Airway epithelial cell (primary cell): Measurements from ENCODE around the gene PROSER3. TPM values are rescaled to one million over a fixed set of nuclear protein-coding genes. Genes with fewer than 3 reads are reported as not detected.

ENCODE experiments used
- total RNA-seq: library from RNA; depleted of rRNA; stranded (reverse); fragments of >200 nt; gene quantifications from 2 replicates; pipeline ENCODE4 v1.2.3, GENCODE V29; 2015

PROSER3 gene
- total RNA-seq, result 6.5 and 19.5 TPM in 2 replicates

DNA sequence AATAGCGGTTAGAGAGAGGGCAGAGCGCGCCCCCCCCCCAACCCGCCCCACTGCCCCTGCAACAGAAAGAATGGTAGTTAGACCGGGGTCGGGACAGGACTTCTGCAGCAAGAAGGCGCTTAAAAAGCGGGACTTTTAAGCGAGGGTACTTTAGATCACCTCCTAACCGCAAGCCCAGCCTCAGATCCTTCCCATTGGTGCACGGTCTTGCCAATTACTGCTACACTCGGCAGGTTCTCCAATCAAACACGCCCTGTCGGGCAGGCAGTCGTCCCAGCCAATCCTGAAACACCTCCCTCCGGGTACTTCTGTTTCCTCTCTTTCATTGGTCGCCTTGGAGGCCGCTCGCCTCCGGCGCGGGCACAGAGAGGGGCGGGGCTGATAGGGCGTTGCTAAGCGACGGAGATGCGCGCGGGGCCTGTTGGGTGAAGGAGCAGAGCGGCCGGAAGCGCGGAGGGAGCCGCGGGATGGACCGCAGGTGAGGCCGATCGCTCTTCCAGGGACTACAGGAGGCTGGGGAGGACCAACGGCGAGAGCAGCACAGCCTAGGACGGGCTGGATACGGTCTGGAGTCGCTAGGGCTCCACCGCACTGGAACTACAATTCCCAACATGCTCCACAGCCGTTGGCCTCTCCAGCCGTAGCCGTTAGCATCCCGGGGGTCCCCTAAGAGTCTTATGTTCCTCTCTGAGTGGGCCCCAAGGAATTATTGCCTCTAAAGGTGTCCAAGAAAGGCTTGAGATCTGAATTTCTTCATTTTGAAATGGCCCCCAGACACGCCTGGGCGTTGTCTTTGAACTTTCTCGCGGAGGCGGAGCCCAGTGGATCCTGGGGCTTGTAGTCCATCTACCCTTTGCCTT lies at the start of gene PROSER3:
Gene PROSER3, plus strand, starts transcription at position 428 of the 860 bp plus-strand sequence. Its CDS starts 40 bp downstream, at position 468.

DNA sequence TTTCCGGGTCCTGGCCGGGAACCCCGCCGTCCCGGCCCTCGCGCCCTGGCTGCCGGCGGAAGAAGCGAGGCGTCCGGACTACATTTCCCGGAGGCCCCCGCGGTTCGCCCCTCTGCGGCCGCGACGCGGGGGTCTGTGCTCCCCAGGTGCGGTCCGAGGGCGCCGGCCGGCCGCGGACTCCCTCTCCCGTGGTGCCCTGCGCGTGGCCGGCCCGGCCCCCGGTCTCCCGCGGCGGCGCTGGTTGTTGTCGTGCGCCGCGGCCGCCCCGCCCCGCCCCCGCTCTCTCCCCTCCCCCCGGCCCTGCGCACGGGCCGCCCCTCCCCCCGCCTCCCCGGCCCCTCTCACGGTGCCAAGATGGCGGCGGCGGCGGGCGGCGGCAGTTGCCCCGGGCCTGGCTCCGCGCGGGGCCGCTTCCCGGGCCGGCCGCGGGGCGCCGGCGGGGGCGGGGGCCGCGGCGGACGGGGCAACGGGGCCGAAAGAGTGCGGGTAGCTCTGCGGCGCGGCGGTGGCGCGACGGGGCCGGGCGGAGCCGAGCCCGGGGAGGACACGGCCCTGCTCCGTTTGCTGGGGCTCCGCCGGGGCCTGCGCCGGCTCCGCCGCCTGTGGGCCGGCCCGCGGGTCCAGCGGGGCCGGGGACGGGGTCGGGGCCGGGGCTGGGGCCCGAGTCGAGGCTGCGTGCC lies 40.2 kb upstream of the PROSER3 start, which contains the start of gene KMT2B:
Gene KMT2B, plus strand, starts transcription at position 339 of the 680 bp plus-strand sequence. Its CDS starts 16 bp downstream, at position 355.

DNA sequence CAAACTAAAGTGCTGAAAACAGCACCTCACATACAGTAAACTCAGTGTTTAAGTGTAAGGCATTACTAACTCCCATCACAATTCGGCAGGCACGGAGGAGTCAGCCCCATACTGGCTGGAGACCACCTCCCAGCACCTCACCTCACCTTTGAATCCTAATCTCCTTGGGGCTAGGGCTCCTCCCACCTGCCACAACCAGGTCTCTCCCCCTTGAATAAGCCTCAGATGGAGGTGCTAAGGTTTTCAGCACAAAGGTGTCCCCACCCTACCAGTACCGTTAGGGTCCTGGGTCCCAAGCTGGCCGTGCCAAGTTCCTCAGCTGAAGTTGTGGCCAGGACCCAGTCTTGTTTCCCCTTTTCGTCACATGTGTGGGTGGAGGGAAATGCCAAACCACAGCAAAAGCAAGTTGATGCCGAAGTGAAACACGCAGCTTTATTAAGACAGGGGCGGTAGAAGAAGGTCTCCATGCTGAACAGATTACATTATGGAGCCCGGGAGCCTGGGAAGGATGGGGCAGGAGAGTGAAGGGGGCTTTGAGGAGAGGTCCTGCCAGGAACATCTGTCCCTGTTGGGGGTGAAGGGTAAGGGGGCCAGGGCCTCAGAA lies 15.8 kb upstream of the PROSER3 start, which contains the start of gene IGFLR1:
Gene IGFLR1, minus strand, starts transcription at position 332 of the 604 bp plus-strand sequence. CDS start 1,272 bp downstream, outside the sequence.

DNA sequence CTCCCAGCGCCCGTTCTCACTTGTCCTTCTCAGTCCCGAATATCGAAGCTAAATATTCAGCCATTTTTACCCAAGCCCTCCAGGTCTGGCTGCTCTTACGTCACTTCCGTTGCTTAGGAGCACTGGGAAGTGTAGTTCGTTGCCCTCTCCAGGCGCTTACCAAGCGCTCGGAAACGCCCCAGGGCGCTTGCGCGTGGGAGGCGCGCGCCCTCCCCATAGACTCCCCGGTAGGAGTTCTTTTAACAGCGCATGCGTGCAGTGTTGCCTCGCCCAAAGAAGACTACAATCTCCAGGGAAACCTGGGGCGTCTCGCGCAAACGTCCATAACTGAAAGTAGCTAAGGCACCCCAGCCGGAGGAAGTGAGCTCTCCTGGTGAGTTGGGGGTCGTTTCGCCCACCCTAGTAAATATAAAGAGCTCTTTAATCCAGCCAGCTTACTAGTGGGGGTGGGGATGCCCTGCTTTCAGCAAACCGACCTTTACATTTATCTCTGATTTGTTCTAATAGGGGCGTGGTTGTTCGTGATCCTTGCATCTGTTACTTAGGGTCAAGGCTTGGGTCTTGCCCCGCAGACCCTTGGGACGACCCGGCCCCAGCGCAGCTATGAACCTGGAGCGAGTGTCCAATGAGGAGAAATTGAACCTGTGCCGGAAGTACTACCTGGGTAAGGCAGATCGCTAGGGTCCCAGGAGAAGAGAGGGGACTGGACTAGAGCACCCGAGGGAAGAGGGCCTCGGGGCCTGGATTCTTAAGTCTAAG lies 12.5 kb upstream of the PROSER3 start, which contains the start of the genes PSENEN and U2AF1L4:
Gene PSENEN, plus strand, starts transcription at position 324 of the 759 bp plus-strand sequence. Its CDS starts 280 bp downstream, at position 604.
Gene U2AF1L4, minus strand, starts transcription at position 91 of the 759 bp plus-strand sequence. Its CDS starts 27 bp downstream, at position 64.

DNA sequence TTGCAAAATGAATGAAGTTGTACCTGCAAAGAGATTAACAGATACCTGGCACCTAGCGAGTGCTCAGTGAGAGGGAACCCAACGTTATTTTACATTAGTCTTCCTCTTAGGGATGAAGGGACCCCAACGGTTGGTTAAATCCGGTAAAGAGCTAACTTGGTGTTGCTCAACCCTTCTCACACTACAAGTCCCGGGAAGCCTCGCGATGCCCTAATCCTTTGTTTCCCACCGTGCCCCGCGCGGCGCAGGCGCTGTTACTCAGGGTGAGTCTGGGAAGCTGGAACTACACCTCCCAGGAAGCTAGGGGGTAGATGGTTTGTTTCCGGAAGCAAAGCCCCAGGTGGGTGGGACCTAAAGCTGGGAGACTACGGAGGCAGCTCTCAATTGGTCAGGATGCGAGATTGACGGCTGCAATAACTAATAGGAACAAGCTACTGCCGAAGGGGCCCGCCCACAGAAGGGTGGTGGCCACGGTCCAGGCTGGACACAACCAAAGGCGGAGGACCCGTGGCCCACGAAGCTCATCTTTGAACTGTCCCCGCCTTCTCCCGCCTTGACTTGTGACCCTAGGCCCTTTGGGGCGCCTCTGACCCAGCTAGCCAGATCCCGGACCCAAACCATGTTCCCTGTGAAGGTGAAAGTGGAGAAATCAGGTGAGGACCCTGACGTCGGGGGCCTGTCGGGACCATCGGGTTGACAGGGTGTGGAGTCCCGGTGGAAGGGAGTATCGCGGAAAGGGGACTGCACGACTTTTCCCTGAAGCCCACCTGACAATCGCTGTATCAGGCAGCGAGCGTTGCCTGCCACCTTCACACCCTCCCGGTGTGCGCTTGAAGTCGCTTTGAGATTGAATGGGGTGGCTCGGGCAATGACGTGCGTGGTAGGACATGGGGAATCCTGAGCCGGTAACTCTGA lies 9.6 kb upstream of the PROSER3 start, which contains the start of gene LIN37:
Gene LIN37, plus strand, starts transcription at position 471 of the 915 bp plus-strand sequence. Its CDS starts 149 bp downstream, at position 620.

DNA sequence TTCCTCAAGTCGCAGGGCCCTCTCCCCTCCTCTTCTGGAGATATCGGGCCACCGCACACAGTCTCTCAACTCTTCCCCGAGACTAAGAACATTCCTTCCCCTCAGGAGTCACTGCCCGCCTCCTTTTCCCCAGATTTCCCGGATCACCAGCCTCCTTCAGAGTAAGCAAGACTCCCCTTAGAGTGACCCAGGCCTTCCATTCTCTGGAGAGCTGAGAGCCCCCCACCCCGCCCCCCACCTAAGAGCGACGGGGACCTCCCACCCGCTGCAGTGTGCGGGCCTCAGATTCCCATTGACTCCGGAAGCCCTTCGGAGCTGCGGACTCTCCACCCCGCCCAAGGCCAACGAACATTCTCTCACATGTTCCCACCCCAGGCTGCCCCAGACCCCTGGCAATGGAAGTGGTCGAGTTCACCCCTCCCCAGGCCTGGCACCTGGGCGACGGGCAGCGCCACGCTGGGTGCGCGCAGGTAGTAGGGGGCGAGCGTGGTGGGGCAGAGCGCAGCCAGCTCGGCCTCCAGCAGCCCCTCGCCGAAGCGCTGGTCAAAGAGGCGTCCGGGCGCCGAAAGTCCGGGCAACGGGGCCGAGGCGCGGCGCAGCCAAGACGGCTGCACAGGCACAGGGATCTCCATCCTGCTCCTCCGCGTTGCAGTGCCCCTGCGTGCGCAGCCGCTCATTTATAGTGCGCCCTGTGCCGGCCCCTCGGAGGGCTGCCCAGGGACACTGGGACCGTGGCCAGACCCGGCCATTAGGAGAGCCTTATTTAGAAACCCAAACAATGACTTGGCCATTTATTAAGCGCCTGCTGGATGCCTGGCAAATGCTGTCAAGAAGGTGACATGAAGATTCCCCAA lies 1.4 kb upstream of the PROSER3 start, which contains the start of gene HSPB6:
Gene HSPB6, minus strand, starts transcription at position 653 of the 854 bp plus-strand sequence. Its CDS starts 21 bp downstream, at position 632.

DNA sequence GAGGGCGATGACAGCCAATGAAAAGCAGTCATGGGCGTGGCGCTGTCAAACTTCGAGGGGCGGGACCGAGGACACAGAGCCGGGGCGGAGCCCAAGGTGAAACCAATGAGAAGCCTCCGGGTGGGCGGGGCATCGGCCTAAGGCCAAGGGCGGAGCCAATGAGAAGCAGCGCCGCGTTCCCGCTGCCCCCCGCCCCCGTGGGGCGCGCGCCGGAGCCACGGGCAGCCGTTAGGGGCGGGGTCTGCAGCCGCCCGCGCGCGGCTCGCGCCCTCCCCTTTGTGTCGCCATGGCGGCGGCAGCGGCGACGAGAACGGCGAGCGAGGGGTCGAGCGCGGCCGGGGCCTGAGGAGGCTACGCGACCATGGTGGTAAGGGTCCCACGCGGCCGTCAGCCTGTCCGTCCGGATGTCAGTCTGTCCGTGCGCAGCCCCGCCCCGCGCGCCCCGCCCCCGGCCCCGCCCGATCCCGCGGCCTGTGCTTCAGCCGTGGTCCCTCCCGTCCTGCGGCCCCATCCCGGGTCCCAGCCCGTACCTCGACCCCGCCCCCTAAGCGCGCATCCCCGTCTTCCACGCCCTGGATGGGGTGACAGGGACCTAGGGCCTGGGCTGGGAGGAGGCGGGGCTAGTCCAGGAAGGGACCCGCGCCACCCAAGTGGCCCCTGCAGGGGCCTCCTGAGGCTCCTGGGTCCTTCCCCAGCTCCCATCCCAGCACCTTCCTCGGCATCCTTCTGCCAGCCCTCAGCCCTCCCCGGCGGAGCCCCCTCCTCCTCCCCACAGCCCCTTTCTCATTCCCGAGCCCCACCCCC lies 17.5 kb downstream of the PROSER3 start, which contains the start of gene ARHGAP33:
Gene ARHGAP33, plus strand, starts transcription at position 267 of the 804 bp plus-strand sequence. Its CDS starts 95 bp downstream, at position 362.

DNA sequence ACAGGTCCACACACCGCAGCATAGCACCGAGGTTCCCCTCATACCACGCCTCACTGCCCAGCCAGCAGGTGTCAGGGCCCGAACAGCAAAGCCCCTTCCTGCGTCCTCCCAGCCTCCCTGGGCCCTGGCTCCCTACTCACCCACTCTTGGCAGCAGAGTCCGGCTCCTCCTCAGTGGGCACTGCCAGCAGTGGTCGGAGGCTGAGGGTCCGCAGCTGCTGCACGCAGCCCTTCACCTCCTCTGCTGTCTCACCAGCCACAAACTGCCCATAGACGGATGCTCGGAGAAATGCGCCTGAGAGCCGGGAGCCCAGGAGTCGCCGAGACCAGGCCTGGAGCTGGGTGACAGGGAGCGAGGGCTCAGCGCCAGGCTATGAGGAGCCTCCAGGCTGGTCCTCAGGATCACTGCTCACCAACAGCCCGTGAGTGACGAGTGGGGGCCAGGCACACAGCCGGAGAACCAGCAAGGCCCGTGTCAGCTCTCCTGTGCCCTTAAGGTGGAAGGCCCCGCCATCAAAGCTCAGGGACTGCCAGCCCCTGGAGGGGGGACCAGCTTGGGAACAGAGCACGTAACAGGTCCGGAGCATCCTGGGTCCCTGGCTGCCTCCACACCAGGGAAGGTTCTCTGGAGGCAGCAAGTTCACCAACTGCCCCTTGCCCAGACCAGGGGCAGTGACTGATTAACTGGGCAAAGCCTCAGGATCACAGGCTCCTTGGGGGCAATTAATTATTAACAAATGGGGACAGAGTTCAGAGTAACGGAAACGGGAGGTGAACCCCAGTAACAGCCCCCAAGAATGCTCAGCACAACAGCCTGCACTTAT lies 54.5 kb downstream of the PROSER3 start, which contains the start of gene PRODH2:
Gene PRODH2, minus strand, starts transcription at position 626 of the 823 bp plus-strand sequence. Its CDS starts 40 bp downstream, at position 586.

Other genes with a start within 250 kb of the PROSER3 start
- 490 and 661 TPM in 2 replicates for gene DMKN, start 244.5 kb upstream of the PROSER3 start, total RNA-seq
- gene SBSN, start 229.9 kb upstream of the PROSER3 start, total RNA-seq, result 62.1 and 80.8 TPM in 2 replicates
- gene GAPDHS, start 224.7 kb upstream of the PROSER3 start, total RNA-seq, result not detected in 2 replicates
- gene TMEM147, start 212.6 kb upstream of the PROSER3 start, total RNA-seq, result 116 and 138 TPM in 2 replicates
- gene ATP4A, start 194.5 kb upstream of the PROSER3 start, total RNA-seq, result not detected in 2 replicates
- not detected in 2 replicates for gene PMIS2, start 172.0 kb upstream of the PROSER3 start, total RNA-seq
- 10.9 TPM in 2 replicates for gene HAUS5, start 145.4 kb upstream of the PROSER3 start, total RNA-seq
- gene RBM42, start 129.1 kb upstream of the PROSER3 start, total RNA-seq, result 103 and 118 TPM in 2 replicates
- gene ETV2, start 116.4 kb upstream of the PROSER3 start, total RNA-seq, result 0.35 and 0.51 TPM in 2 replicates
- 473 and 703 TPM in 2 replicates for gene COX6B1, start 109.9 kb upstream of the PROSER3 start, total RNA-seq
- gene UPK1A, start 91.7 kb upstream of the PROSER3 start, total RNA-seq, result not detected in 2 replicates
- gene ZBTB32, start 53.6 kb upstream of the PROSER3 start, total RNA-seq, result not detected in 2 replicates
- 16.7 and 19.3 TPM in 2 replicates for gene KMT2B, start 40.2 kb upstream of the PROSER3 start, total RNA-seq
- 6.3 and 6.7 TPM in 2 replicates for gene IGFLR1, start 15.7 kb upstream of the PROSER3 start, total RNA-seq
- gene U2AF1L4, start 12.8 kb upstream of the PROSER3 start, total RNA-seq, result 7.9 and 9.1 TPM in 2 replicates
- gene PSENEN, start 12.5 kb upstream of the PROSER3 start, total RNA-seq, result 45.9 and 62.3 TPM in 2 replicates
- 10.4 and 43.5 TPM in 2 replicates for gene LIN37, start 9.6 kb upstream of the PROSER3 start, total RNA-seq
- gene HSPB6, start 1.1 kb upstream of the PROSER3 start, total RNA-seq, result 0.35 TPM in 1 of 2 replicates, not detected in the other
- gene ARHGAP33, start 17.4 kb downstream of the PROSER3 start, total RNA-seq, result 5.6 and 7.5 TPM in 2 replicates
- gene PRODH2, start 54.7 kb downstream of the PROSER3 start, total RNA-seq, result not detected in 2 replicates
- gene NPHS1, start 94.3 kb downstream of the PROSER3 start, total RNA-seq, result not detected in 2 replicates
- 0.14 TPM in 1 of 2 replicates, not detected in the other for gene KIRREL2, start 98.7 kb downstream of the PROSER3 start, total RNA-seq
- gene APLP1, start 110.4 kb downstream of the PROSER3 start, total RNA-seq, result 1.9 and 2.8 TPM in 2 replicates
- 4.8 and 21.3 TPM in 2 replicates for gene NFKBID, start 142.4 kb downstream of the PROSER3 start, total RNA-seq
- not detected in 2 replicates for gene HCST, start 144.4 kb downstream of the PROSER3 start, total RNA-seq
- gene TYROBP, start 150.1 kb downstream of the PROSER3 start, total RNA-seq, result not detected in 2 replicates
- 6.5 and 10.8 TPM in 2 replicates for gene LRFN3, start 178.2 kb downstream of the PROSER3 start, total RNA-seq
- gene SDHAF1, start 237.0 kb downstream of the PROSER3 start, total RNA-seq, result 34.6 and 81.5 TPM in 2 replicates